ENCODE measurements around the gene TNNC2. TPM values are rescaled to one million over a fixed set of nuclear protein-coding genes. Genes with fewer than 3 reads are reported as not detected.

TNNC2 gene
- total and polyA plus RNA-seq, 5 donors, result 0.46 to 0.77 TPM; not detected in 3

- WGBS, result 69% methylated on average over 7 of the region's 7 CpGs
- no peak for ATAC-seq
These were observed 50.2 kb downstream of the TNNC2 start for GRCh38 chr20:45776931-45777330.

GRCh38 chr20:45775411-45775810, 51.7 kb downstream of the TNNC2 start:
- 87% methylated on average over 6 of the region's 6 CpGs for WGBS
- H3K9me3 ChIP-seq (ENCODE audit: control insufficient read depth, low read length), result no peaks in the 10 kb centered on the region
- ATAC-seq (no peak), DNase-seq (no peak)
- H3K27me3 ChIP-seq (ENCODE audit: control insufficient read depth, insufficient read depth), result no peaks in the 10 kb centered on the region
- H3K4me1 ChIP-seq (ENCODE audit: control insufficient read depth, insufficient read depth, low read length), result peaks cover 5% of the 10 kb centered on the region
- H3K27ac ChIP-seq (ENCODE audit: low read length), result no peak overlapping the region
- H3K4me3 ChIP-seq (ENCODE audit: low read length), result no peak overlapping the region
- intact Hi-C loops (cut with DNase I), result loop anchor here (10.0 kb wide), 3 partner anchors 321 to 461 kb away; no protein-coding TSS in a partner anchor

More at GRCh38 chr20:45776931-45777330, 50.2 kb downstream of the TNNC2 start:
- no peak overlapping the region for H3K4me3 ChIP-seq (ENCODE audit: low read length)
- no peak overlapping the region for H3K27ac ChIP-seq (ENCODE audit: low read length)
- no peaks in the 10 kb centered on the region for H3K9me3 ChIP-seq (ENCODE audit: control insufficient read depth, low read length)
- H3K27me3 ChIP-seq (ENCODE audit: control insufficient read depth, insufficient read depth), result no peaks in the 10 kb centered on the region
- intact Hi-C loops (cut with DNase I), result loop anchor here (10.0 kb wide), 3 partner anchors 322 to 462 kb away; no protein-coding TSS in a partner anchor
- peaks cover 2% of the 10 kb centered on the region for H3K4me1 ChIP-seq (ENCODE audit: control insufficient read depth, insufficient read depth, low read length)
- DNase-seq, result no peak

GRCh38 chr20:45774945-45775344, 52.2 kb downstream of the TNNC2 start:
- Histone ChIP-seq H3K4me1 (ENCODE audit: control insufficient read depth, insufficient read depth, low read length) (peaks cover 5% of the 10 kb centered on the region), H3K27me3 (ENCODE audit: control insufficient read depth, insufficient read depth) (no peaks in the 10 kb centered on the region), H3K9me3 (ENCODE audit: control insufficient read depth, low read length) (no peaks in the 10 kb centered on the region), H3K4me3 (ENCODE audit: low read length) (no peak overlapping the region), H3K27ac (ENCODE audit: low read length) (no peak overlapping the region)
- intact Hi-C loops (cut with DNase I), result loop anchor here (5.0 to 10.0 kb wide), 4 partner anchors 320 to 460 kb away; no protein-coding TSS in a partner anchor
- 48% methylated on average over 2 of the region's 2 CpGs for WGBS
- no peak for DNase-seq
- ATAC-seq, result no peak

Other genes starting within 250 kb of the TNNC2 start
- gene WFDC8, start 248.0 kb downstream of the TNNC2 start, total RNA-seq, result not detected
- not detected for gene WFDC8, start 248.0 kb downstream of the TNNC2 start, polyA plus RNA-seq
- not detected for gene WFDC10A, start 197.6 kb downstream of the TNNC2 start, total RNA-seq
- not detected for gene WFDC10A, start 197.6 kb downstream of the TNNC2 start, polyA plus RNA-seq
- gene WFDC9, start 196.0 kb downstream of the TNNC2 start, total RNA-seq, result not detected
- not detected for gene WFDC9, start 196.0 kb downstream of the TNNC2 start, polyA plus RNA-seq
- gene WFDC11, start 157.1 kb downstream of the TNNC2 start, total RNA-seq, result not detected
- gene WFDC11, start 157.1 kb downstream of the TNNC2 start, polyA plus RNA-seq, result not detected
- not detected for gene WFDC13, start 125.3 kb downstream of the TNNC2 start, total RNA-seq
- gene WFDC13, start 125.3 kb downstream of the TNNC2 start, polyA plus RNA-seq, result not detected
- not detected for gene WFDC10B, start 122.3 kb downstream of the TNNC2 start, total RNA-seq
- gene WFDC10B, start 122.3 kb downstream of the TNNC2 start, polyA plus RNA-seq, result not detected
- not detected for gene SPINT4, start 105.0 kb downstream of the TNNC2 start, total RNA-seq
- gene SPINT4, start 105.0 kb downstream of the TNNC2 start, polyA plus RNA-seq, result not detected
- 1 to 10 TPM in 1 of 4 donors, under 1 TPM in 1, not detected in 2; 0.57 to 1.4 TPM for gene WFDC3, start 35.4 kb downstream of the TNNC2 start, total RNA-seq
- gene WFDC3, start 35.4 kb downstream of the TNNC2 start, polyA plus RNA-seq, result 1.2 TPM
- 10 to 100 TPM; 15.3 to 20.4 (median 17.5) TPM for gene DNTTIP1, start 35.4 kb downstream of the TNNC2 start, total RNA-seq
- 23.6 TPM for gene DNTTIP1, start 35.4 kb downstream of the TNNC2 start, polyA plus RNA-seq
- gene UBE2C, start 14.7 kb downstream of the TNNC2 start, total RNA-seq, result 1 to 10 TPM in 2 of 4 donors, under 1 TPM in 1, not detected in 1; 0.85 to 2.1 (median 1.7) TPM
- 0.25 TPM for gene UBE2C, start 14.7 kb downstream of the TNNC2 start, polyA plus RNA-seq
- 10 to 100 TPM; 25.8 to 30.7 (median 28.7) TPM for gene SNX21, start 6.5 kb upstream of the TNNC2 start, total RNA-seq
- gene SNX21, start 6.5 kb upstream of the TNNC2 start, polyA plus RNA-seq, result 23.5 TPM
- 10 to 100 TPM; 21.1 to 31.5 (median 30.2) TPM for gene ACOT8, start 30.1 kb upstream of the TNNC2 start, total RNA-seq
- gene ACOT8, start 30.1 kb upstream of the TNNC2 start, polyA plus RNA-seq, result 47.9 TPM
- gene ZSWIM3, start 30.3 kb upstream of the TNNC2 start, total RNA-seq, result 1 to 10 TPM; 1.7 to 3.3 (median 2.4) TPM
- 2.1 TPM for gene ZSWIM3, start 30.3 kb upstream of the TNNC2 start, polyA plus RNA-seq
- 10 to 100 TPM; 10.5 to 13.5 (median 11.2) TPM for gene ZSWIM1, start 53.9 kb upstream of the TNNC2 start, total RNA-seq
- gene ZSWIM1, start 53.9 kb upstream of the TNNC2 start, polyA plus RNA-seq, result 5.5 TPM
- gene SPATA25, start 60.3 kb upstream of the TNNC2 start, total RNA-seq, result 1 to 10 TPM; 1.8 to 2.6 (median 2.2) TPM
- 1.7 TPM for gene SPATA25, start 60.3 kb upstream of the TNNC2 start, polyA plus RNA-seq
- gene NEURL2, start 63.9 kb upstream of the TNNC2 start, total RNA-seq, result 1 to 10 TPM; 7.5 to 9.8 (median 7.9) TPM
- 7.0 TPM for gene NEURL2, start 63.9 kb upstream of the TNNC2 start, polyA plus RNA-seq
- gene CTSA, start 64.0 kb upstream of the TNNC2 start, total RNA-seq, result 100 to 1,000 TPM; 102 to 134 (median 112) TPM
- gene CTSA, start 64.0 kb upstream of the TNNC2 start, polyA plus RNA-seq, result 126 TPM
- gene PLTP, start 84.8 kb upstream of the TNNC2 start, total RNA-seq, result 100 to 1,000 TPM in 2 of 4 donors, 10 to 100 TPM in 2; 63.7 to 117 (median 90.4) TPM
- gene PLTP, start 84.8 kb upstream of the TNNC2 start, polyA plus RNA-seq, result 34.3 TPM
- gene PCIF1, start 107.4 kb upstream of the TNNC2 start, total RNA-seq, result 10 to 100 TPM; 28.0 to 31.8 (median 29.6) TPM
- 22.2 TPM for gene PCIF1, start 107.4 kb upstream of the TNNC2 start, polyA plus RNA-seq
- 10 to 100 TPM in 1 of 4 donors, 1 to 10 TPM in 3; 8.2 to 10.1 (median 8.6) TPM for gene ZNF335, start 144.9 kb upstream of the TNNC2 start, total RNA-seq
- gene ZNF335, start 144.9 kb upstream of the TNNC2 start, polyA plus RNA-seq, result 6.4 TPM
- under 1 TPM; 0.17 to 0.81 (median 0.27) TPM for gene MMP9, start 181.6 kb upstream of the TNNC2 start, total RNA-seq
- gene MMP9, start 181.6 kb upstream of the TNNC2 start, polyA plus RNA-seq, result 0.16 TPM
- gene SLC12A5, start 201.9 kb upstream of the TNNC2 start, total RNA-seq, result 1 to 10 TPM; 1.1 to 4.7 (median 2.6) TPM
- 6.6 TPM for gene SLC12A5, start 201.9 kb upstream of the TNNC2 start, polyA plus RNA-seq

Data from right cardiac atrium (tissue), 5 donors.